HG03558 (cell line): ENCODE data around the gene OR51B4.
"Not testable (repeated sequence)": the region's sequence is repeated elsewhere in the genome, so short reads cannot be mapped to it uniquely, and the experiment has no call there.

Experiments used
- ATAC-seq: cut with Tn5 transposase; IDR thresholded peaks from one replicate; pipeline ENCODE4 v1.9.1; 2021; ENCODE audit warnings: moderate number of reproducible peaks; ENCODE audit not compliant: unreplicated experiment; ENCODE audit errors: extremely low read depth

OR51B4 gene

GRCh38 chr11:5301846-5302245 is at the start of gene OR51B4:
Gene OR51B4 (minus strand): TSS chr11:5301946. CDS start chr11:5301946, 0 bp downstream.
- no peak for ATAC-seq

DNA sequence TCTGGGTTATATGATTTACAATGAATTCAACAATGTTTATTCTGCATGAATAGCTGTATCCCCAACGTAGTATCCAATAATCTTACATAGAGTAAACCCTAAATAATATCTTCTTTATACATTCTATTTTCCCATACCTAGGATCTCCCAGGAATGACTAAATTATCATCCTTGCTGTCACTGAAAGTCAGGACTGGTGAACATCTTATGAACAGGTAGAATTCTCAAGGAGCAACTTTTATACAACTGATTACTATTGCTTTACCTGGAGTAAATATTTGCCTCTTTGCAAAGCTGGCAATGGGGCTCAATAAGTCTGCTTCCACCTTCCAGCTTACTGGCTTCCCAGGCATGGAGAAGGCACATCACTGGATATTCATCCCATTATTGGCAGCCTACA is 49.5 kb upstream of the OR51B4 start, which contains the start of gene OR51B6:
OR51B6 (plus strand) TSS at position 301 of the 400 bp plus-strand sequence; CDS start at position 301, 0 bp downstream.
- ATAC-seq = no peak

DNA sequence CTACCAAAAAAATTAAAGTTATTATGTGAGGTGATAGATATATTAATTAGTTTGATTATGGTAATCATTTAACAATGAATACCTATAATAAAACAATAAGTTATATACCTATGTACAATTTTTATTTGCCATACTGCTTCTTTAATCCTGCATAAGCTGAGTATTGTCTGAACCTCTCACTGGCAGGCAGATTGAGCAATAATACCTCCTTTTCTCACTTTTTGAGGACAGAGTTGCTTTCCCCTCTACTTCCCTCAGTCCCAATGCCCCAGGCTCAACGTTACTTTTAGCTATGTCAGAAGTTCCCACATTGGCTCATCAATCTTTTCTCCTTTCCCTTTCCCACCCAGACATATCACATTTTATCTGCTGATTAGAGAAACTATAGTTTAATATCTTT is 47.8 kb upstream of the OR51B4 start:
- ATAC-seq = no peak

- ATAC-seq = no peak
Observed at GRCh38 chr11:5348551-5349194, 46.9 kb upstream of the OR51B4 start.

- ATAC-seq = no peak
Observed at GRCh38 chr11:5345831-5346230, 44.1 kb upstream of the OR51B4 start.

DNA sequence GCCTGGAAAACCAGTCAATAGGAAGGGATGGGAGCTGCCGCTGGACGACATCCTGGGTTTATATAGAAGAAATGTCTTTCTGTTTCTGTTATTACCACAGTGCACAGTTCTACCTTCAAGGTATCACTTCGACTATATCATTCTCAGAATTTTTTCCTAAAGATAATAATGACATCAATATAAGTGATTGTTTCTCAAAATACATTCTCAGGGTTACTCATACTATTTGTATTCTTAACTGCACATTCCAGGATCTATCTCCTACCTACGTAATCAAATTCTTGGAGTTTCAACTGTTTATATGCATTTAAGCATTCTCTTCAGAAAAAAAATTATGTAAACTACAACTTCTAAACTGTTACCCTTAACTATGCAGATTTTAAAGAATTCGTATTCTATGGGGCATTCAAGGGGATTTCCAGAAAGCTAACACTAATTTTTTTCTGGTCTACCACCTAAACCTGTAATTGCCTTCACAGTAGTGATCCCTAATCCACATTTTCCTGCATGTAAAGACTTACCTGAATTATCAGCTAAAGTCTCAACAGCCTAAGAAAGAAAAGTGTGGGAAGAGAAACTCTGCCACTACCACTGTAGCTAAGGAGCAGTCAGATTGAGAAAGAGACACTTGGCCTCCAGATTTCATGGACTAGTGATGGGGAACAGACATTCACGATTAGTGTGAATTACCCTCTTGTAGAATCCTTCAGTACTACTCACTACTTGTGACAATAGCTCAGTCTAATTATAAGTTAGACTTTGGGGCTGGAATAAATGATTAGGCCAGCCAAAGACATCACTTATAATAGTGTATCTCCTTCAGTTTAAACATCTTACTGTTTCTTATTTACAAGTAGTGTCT is 42.0 kb upstream of the OR51B4 start, which contains the start of gene OR51B5:
OR51B5 (minus strand) TSS at position 51 of the 862 bp plus-strand sequence; CDS start at position 51, 0 bp downstream.
- no peak for ATAC-seq

DNA sequence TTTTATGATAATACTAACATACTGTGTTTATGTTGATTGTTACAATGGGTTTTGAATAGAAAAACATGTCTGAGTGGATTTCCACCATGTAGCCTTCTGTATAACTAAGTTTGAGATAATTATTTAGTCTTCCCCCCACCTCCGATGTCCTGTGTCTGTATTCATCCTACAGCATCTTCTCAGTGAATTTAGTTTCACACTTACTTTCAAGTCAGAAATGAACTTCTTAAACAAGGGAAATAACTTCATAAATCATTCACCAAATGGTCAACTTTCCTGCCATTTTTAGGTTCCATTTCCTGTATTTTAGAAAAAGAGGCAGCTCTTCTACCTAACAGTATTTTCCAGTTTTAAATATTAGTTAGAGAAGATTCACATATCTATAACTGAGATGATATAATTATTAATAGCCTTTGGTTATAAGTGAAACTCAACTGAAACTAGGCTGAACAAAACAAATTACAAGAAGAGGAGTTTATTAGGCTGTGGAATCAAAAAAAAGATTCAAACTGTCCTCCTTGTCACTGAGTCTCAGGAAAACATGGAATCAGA is 38.1 kb upstream of the OR51B4 start:
- peak; percentile 65 for ATAC-seq

DNA sequence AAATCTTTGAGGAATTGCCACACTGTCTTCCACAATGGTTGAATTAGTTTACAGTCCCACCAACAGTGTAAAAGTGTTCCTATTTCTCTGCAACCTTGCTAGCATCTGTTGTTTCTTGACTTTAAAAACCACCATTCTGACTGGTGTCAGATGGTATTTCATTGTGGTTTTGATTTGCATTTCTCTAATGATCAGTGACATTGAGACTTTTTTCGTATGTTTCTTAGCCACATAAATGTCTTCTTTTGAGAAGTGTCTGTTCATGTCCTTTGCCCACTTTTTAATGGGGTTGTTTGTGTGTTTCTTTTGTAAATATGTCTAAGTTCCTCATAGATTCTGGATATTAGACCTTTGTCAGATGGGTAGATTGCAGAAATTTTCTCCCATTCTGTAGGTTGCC is 35.5 kb upstream of the OR51B4 start:
- not testable (repeated sequence) for ATAC-seq

DNA sequence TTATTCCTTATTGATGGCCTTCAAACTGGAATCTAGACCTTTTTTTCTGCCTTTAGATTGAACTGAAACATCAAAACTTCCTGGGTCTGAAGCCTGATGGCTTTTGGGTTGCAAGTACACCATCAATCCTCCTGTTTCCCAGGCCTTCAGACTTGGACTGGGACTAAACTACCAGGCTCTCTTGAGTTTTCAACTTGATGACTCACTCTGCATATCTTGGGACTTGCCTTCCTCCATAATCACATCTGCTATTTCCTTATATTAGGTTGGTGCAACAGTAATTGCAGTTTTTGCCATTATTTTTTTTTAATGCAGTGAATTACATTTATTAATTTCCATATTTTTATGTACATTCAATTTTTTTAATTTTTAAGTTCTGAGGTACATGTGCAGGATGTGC is 34.6 kb upstream of the OR51B4 start:
- no peak for ATAC-seq

GRCh38 chr11:5335170-5335569 is 33.4 kb upstream of the OR51B4 start:
- ATAC-seq = no peak

GRCh38 chr11:5324197-5324596 is 22.5 kb upstream of the OR51B4 start, which contains the start of gene OR51B2:
Gene OR51B2 (minus strand): TSS chr11:5324297. CDS start chr11:5324297, 0 bp downstream.
- ATAC-seq = no peak

GRCh38 chr11:5317292-5317691 is 15.5 kb upstream of the OR51B4 start:
- ATAC-seq = no peak

GRCh38 chr11:5313326-5314023 is 11.7 kb upstream of the OR51B4 start:
- ATAC-seq = not testable (repeated sequence)

- no peak for ATAC-seq
Observed at GRCh38 chr11:5310423-5310822, 8.7 kb upstream of the OR51B4 start.

DNA sequence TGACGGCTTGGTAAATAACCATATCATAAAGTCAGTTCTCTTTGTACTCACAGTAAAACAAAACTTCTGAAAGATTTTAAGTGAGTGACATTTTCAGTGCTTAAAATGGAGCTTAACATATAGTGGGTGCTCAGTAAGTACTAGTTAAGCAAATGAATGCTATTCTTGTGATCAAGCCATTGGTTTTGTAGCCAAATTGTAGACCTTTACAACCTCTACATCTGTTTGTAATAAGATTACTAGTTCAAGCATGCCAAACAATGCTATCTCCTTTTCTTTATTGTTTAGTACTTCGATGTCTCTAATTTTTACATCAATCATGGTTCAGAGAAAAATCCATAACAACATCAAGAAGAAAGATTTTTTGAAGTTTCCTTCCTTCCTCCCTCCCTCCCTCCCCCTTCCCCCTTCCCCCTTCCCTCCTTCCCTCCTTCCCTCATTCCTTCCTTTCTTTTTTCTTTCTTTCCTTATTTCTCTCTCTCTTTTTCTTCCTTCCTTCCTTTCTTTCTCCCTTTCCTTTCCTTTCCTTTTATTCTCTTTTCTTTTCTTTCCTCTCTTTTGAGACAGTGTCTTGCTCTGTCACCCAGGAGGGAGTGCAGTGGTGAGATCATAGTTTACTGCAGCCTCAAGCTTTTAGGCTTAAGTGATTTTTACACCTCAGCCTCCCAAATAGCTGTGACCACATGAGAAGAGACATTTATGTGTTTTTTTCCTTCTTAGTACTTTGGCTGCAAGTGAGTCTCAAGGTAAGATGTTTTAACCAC is 5.7 kb upstream of the OR51B4 start:
- no peak for ATAC-seq

GRCh38 chr11:5304046-5304445 is 2.3 kb upstream of the OR51B4 start:
- no peak for ATAC-seq

DNA sequence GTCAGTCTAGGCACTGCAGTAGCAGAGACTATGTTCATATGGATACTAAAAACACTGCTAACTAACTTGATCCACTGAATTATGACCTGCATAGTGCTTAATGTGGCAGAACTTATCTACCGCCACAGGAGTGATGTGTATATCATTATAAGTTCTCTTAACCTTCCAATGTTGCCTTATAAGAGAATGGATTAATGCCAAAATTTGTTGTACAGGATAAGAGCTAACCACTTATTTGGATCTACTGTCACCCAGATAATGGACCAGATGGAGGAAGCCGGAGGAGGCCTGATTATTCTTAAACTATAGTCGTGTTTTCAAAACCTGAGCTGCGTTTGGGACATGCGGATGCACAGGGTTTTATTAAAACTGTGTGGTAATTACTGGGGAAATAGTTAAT is 1.9 kb upstream of the OR51B4 start:
- no peak for ATAC-seq

DNA sequence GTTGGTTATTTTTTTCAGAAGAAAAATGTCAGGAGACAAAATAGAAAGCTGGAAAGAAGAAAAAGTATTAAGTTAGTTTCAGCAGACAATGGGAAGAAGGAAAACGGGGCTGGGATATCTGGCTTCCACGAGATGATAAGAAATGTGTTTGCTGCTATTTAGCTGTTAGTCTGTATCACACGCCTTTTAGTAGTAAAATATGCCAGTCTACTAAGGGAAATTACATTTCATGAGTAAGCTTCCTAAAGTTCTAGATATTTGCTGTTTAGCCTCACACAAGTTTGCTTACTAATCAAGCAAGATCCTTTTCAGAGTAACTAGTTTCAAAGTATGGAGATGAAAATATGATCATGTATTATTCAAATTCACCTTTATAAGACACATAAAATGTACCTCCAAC is 1.5 kb downstream of the OR51B4 start:
- no peak for ATAC-seq

GRCh38 chr11:5298451-5298850 is 3.3 kb downstream of the OR51B4 start:
- ATAC-seq = no peak
